H1 (cell line): ENCODE results near the gene SPINK4. TPM values are rescaled to one million over a fixed set of nuclear protein-coding genes. Genes with fewer than 3 reads are reported as not detected.

Experiments
- CTCF ChIA-PET: fragments of 300-600 bp; sonication (Branson Sonifier 250); formaldehyde crosslinking; loops from one replicate; lab custom pipeline; 2021; ENCODE audit not compliant: partially characterized antibody; lab: Charles Lee
- POLR2A ChIA-PET: fragments of 300-600 bp; sonication (Branson Sonifier 250); formaldehyde crosslinking; loops from one replicate; lab custom pipeline; 2021; ENCODE audit warnings: inconsistent platforms; ENCODE audit not compliant: partially characterized antibody; lab: Charles Lee
- DNase-seq, 2 experiments: peaks; one replicate each; pipeline versions ENCODE4 v3.0.0 to v3.0.0-alpha.2; 2010 to 2022; ENCODE audit warnings: low spot score in 2 of 2, low read depth in 1 of 2, mixed read lengths in 1 of 2
- FAIRE-seq: peaks from 2 replicates; lab custom pipeline; 2011; peaks lifted over from hg19 to GRCh38; lab: Jason Lieb, UNC
- H2AFZ ChIP-seq: 2 replicates; pipeline ENCODE4 v1.8.1; 2012; ENCODE audit warnings: low read length, inconsistent platforms
- H2AK5ac ChIP-seq: 2 replicates; pipeline ENCODE4 v1.6.1; 2013; ENCODE audit warnings: low read depth, low read length
- H2BK120ac ChIP-seq: replicated peaks from 2 replicates; pipeline ENCODE3; 2013; ENCODE audit warnings: low read depth, low read length, inconsistent platforms
- H2BK12ac ChIP-seq: 2 replicates; pipeline ENCODE4 v1.6.1; 2013; ENCODE audit warnings: low read depth, low read length
- H2BK15ac ChIP-seq: 2 replicates; pipeline ENCODE4 v1.6.1; 2013; ENCODE audit warnings: low read length
- H2BK20ac ChIP-seq: 2 replicates; pipeline ENCODE4 v1.6.1; 2013; ENCODE audit warnings: low read length
- H2BK5ac ChIP-seq: 2 replicates; pipeline ENCODE4 v1.6.1; 2013; ENCODE audit warnings: low read depth, low read length
- H3K14ac ChIP-seq: 2 replicates; pipeline ENCODE4 v1.6.1; 2013; ENCODE audit warnings: inconsistent platforms; ENCODE audit not compliant: insufficient read length
- H3K18ac ChIP-seq: 2 replicates; pipeline ENCODE4 v1.6.1; 2013; ENCODE audit warnings: low read length; ENCODE audit errors: extremely low read depth
- H3K23ac ChIP-seq: 2 replicates; pipeline ENCODE4 v1.6.1; 2013; ENCODE audit warnings: inconsistent platforms; ENCODE audit not compliant: insufficient read length
- H3K23me2 ChIP-seq: 2 replicates; pipeline ENCODE4 v1.6.1; 2013; ENCODE audit warnings: low read depth, low read length
- H3K27ac ChIP-seq: 2 replicates; pipeline ENCODE4 v1.6.1; 2011; ENCODE audit warnings: low read depth, low read length, inconsistent platforms
- H3K27me3 ChIP-seq, 4 experiments: replicated peaks in 1 of 4; 1 replicate in 1 of 4; 2 replicates in 3 of 4; pipeline versions ENCODE4 v1.6.1 to v1.8.1; 2011 to 2013; ENCODE audit warnings: low read length in 3 of 4, mild to moderate bottlenecking in 3 of 4, inconsistent platforms in 2 of 4, mixed read lengths in 2 of 4, moderate library complexity in 1 of 4; ENCODE audit not compliant: control insufficient read depth in 3 of 4, insufficient read depth in 3 of 4; ENCODE audit errors: extremely low read depth in 1 of 4
- H3K36me3 ChIP-seq, 4 experiments: 2 replicates each; pipeline versions ENCODE4 v1.6.1 to v1.8.1; 2011 to 2013; ENCODE audit warnings: mild to moderate bottlenecking in 4 of 4, low read length in 3 of 4, moderate library complexity in 2 of 4, control low read depth in 1 of 4, inconsistent platforms in 1 of 4; ENCODE audit not compliant: insufficient read depth in 4 of 4, control insufficient read depth in 2 of 4
- H3K4ac ChIP-seq: replicated peaks from 2 replicates; pipeline ENCODE3; 2013; ENCODE audit warnings: low read length, low read depth, mixed read lengths, inconsistent platforms; ENCODE audit not compliant: insufficient read length
- H3K4me1 ChIP-seq, 4 experiments: replicated peaks in 1 of 4; 1 replicate in 1 of 4; 2 replicates in 3 of 4; pipeline versions ENCODE4 v1.6.1 to v1.8.1; 2011 to 2013; ENCODE audit warnings: low read length in 3 of 4, inconsistent platforms in 2 of 4, mixed read lengths in 1 of 4; ENCODE audit not compliant: insufficient read depth in 4 of 4, control insufficient read depth in 3 of 4
- H3K4me2 ChIP-seq, 2 experiments: 2 replicates each; pipeline versions ENCODE4 v1.6.1 to v1.8.1; 2011 to 2013; ENCODE audit warnings: low read depth in 2 of 2, low read length in 2 of 2, control low read depth in 1 of 2, inconsistent platforms in 1 of 2, mild to moderate bottlenecking in 1 of 2; ENCODE audit not compliant: insufficient read depth in 1 of 2
- H3K4me3 ChIP-seq, 4 experiments: fragments of 200-600, 300-600 bp in 1 of 4; sonication (generic), shearing (Covaris generic), sonication (Bioruptor Twin) in 1 of 4; 2 replicates each; pipeline versions ENCODE4 v1.5.1 to v1.8.1; 2011 to 2016; ENCODE audit warnings: low read length in 4 of 4, low read depth in 3 of 4, control low read depth in 2 of 4, inconsistent platforms in 2 of 4, mild to moderate bottlenecking in 2 of 4, mixed read lengths in 1 of 4, moderate library complexity in 1 of 4; ENCODE audit not compliant: insufficient read depth in 2 of 4; ENCODE audit errors: extremely low read depth in 1 of 4
- H3K56ac ChIP-seq: replicated peaks from 2 replicates; pipeline ENCODE3; 2013; ENCODE audit warnings: low read depth, mild to moderate bottlenecking, mixed read lengths, low read length, inconsistent platforms; ENCODE audit not compliant: insufficient read length
- H3K79me1 ChIP-seq: 2 replicates; pipeline ENCODE4 v1.6.1; 2013; ENCODE audit warnings: low read depth, low read length, control low read depth
- H3K79me2 ChIP-seq, 2 experiments: 2 replicates each; pipeline versions ENCODE4 v1.6.1 to v1.8.1; 2012 to 2013; ENCODE audit warnings: low read length in 2 of 2, mild to moderate bottlenecking in 2 of 2, inconsistent platforms in 1 of 2; ENCODE audit not compliant: insufficient read depth in 2 of 2, control insufficient read depth in 1 of 2
- H3K9ac ChIP-seq, 4 experiments: replicated peaks in 1 of 4; 1 replicate in 1 of 4; 2 replicates in 3 of 4; pipeline versions ENCODE4 v1.6.1 to v1.8.1; 2011 to 2013; ENCODE audit warnings: low read depth in 3 of 4, low read length in 3 of 4, control low read depth in 2 of 4, mild to moderate bottlenecking in 2 of 4, moderate library complexity in 2 of 4, inconsistent platforms in 1 of 4; ENCODE audit errors: extremely low read depth in 1 of 4
- H3K9me3 ChIP-seq, 2 experiments: 2 replicates each; pipeline versions ENCODE4 v1.6.1 to v1.8.1; 2012 to 2013; ENCODE audit warnings: mild to moderate bottlenecking in 2 of 2, moderate library complexity in 2 of 2, control low read depth in 1 of 2, inconsistent platforms in 1 of 2, low read depth in 1 of 2, low read length in 1 of 2, mixed read lengths in 1 of 2; ENCODE audit not compliant: insufficient read depth in 2 of 2
- H4K20me1 ChIP-seq, 2 experiments: replicated peaks in 1 of 2; 2 replicates each; pipeline versions ENCODE3 to v1.8.1; 2011 to 2013; ENCODE audit warnings: inconsistent platforms in 2 of 2, low read length in 2 of 2, mild to moderate bottlenecking in 1 of 2; ENCODE audit not compliant: insufficient read depth in 2 of 2, control insufficient read depth in 1 of 2
- H4K5ac ChIP-seq: 2 replicates; pipeline ENCODE4 v1.6.1; 2013; ENCODE audit warnings: low read length, low read depth, mixed read lengths, inconsistent platforms; ENCODE audit not compliant: insufficient read length
- H4K8ac ChIP-seq: 2 replicates; pipeline ENCODE4 v1.8.0; 2013; ENCODE audit warnings: mild to moderate bottlenecking, moderate library complexity, low read length, inconsistent platforms; ENCODE audit not compliant: insufficient read depth; ENCODE audit errors: extremely low read depth
- H4K91ac ChIP-seq: replicated peaks from 2 replicates; pipeline ENCODE3; 2013; ENCODE audit warnings: low read length, mixed read lengths, inconsistent platforms; ENCODE audit not compliant: insufficient read length
- BRCA1 ChIP-seq: IDR thresholded peaks from 2 replicates; pipeline ENCODE4 v1.6.1; 2012; ENCODE audit warnings: low read depth, low read length, improper control_type of control experiment
- CBX5 ChIP-seq: fragments of 300-800, 300-1000 bp; sonication (generic); IDR thresholded peaks from 2 replicates; pipeline ENCODE4 v1.7.1; 2016; ENCODE audit warnings: antibody characterized with exemption, low read length, low read depth
- KDM5A ChIP-seq: fragments of 200-600 bp; IDR thresholded peaks from 2 replicates; pipeline ENCODE4 v1.7.1; 2012; ENCODE audit warnings: mild to moderate bottlenecking, low read length, inconsistent platforms, mixed read lengths
- PHF8 ChIP-seq: fragments of 200-600 bp; sonication (generic); conservative IDR thresholded peaks from 2 replicates; pipeline ENCODE4 v1.7.1; 2012; ENCODE audit warnings: low read depth, mild to moderate bottlenecking, inconsistent platforms, low read length, moderate library complexity
- POLR2AphosphoS5 ChIP-seq: IDR thresholded peaks from 2 replicates; pipeline ENCODE4 v1.6.1; 2011; ENCODE audit warnings: low read depth, low read length
- RBBP5 ChIP-seq: IDR thresholded peaks from 2 replicates; pipeline ENCODE4 v1.7.1; 2012; ENCODE audit warnings: low read depth, mild to moderate bottlenecking, inconsistent platforms, low read length, moderate library complexity, borderline replicate concordance
- SUZ12 ChIP-seq: fragments of 200-600 bp; sonication (generic); IDR thresholded peaks from 2 replicates; pipeline ENCODE4 v1.6.1; 2012; ENCODE audit warnings: mild to moderate bottlenecking, inconsistent platforms, low read length, moderate library complexity, mixed read lengths
- WGBS, 2 experiments: shearing (Covaris generic) in 1 of 2; methylation state at CpG; one replicate each; pipeline versions ENCODE4 v1.1.6 to v1.1.7; 2013 to 2015; ENCODE audit warnings: low lambda C conversion rate in 2 of 2, mixed read lengths in 2 of 2, inconsistent platforms in 1 of 2, low coverage in 1 of 2, missing lambda C conversion rate in 1 of 2; ENCODE audit not compliant: insufficient replicate concordance in 2 of 2, insufficient coverage in 1 of 2, insufficient read length in 1 of 2; ENCODE audit errors: extremely low coverage in 1 of 2, missing lambda C conversion rate in 1 of 2; 5-methylcytosine and 5-hydroxymethylcytosine counted together
- polyA plus RNA-seq, 7 experiments: library from polyadenylated mRNA; depleted of rRNA in 3 of 7; stranded (reverse) in 5 of 7; unstranded in 2 of 7; fragments of >200 nt in 5 of 7; fragments of 200-250 nt in 2 of 7; gene quantifications; 1 replicate in 5 of 7; 2 replicates in 1 of 7; 4 replicates in 1 of 7; pipeline versions ENCODE4 v1.2.1 to v1.2.3, GENCODE V29; 2011 to 2013; ENCODE audit warnings: missing spikeins in 2 of 7, mixed read lengths in 2 of 7
- total RNA-seq: library from RNA; stranded (reverse); fragmentation: NEBNext Ultra II Directional; extraction: Animal tissue kit (Norgen Biotek cat#: 25700); gene quantifications from 2 replicates; pipeline ENCODE4 v1.2.1, GENCODE V29; 2021
- TF ChIP-seq, protein P1 (sequence below): IDR thresholded peaks from 2 replicates; pipeline ENCODE4 v1.6.1; 2011; ENCODE audit warnings: low read depth, mild to moderate bottlenecking, low read length; ENCODE audit not compliant: insufficient read depth

SPINK4 gene
- total and polyA plus RNA-seq, 2 of the 8 experiments (the other 6 are each of a cell fraction or from before 2014, with no cell fraction given): not detected

- Histone ChIP-seq H2BK15ac (no peak overlapping the region), H3K4me1 (peaks cover 0 to 7% (median 2%) of the 10 kb centered on the region in 4 experiments; a peak in 3 of 7 replicates), H2BK12ac (no peak overlapping the region), H3K4me3 (no peak overlapping the region), H3K79me1 (peaks cover 3% of the 10 kb centered on the region), H4K91ac (no peak overlapping the region), H2AK5ac (no peak overlapping the region), H4K20me1 (no peaks in the 10 kb centered on the region), H4K5ac (no peak overlapping the region), H3K4me2 (no peak overlapping the region), H3K9me3 (no peaks in the 10 kb centered on the region), H2AFZ (no peak overlapping the region), H3K23ac (no peak overlapping the region), H3K9ac (no peak overlapping the region), H2BK5ac (no peak overlapping the region), H2BK20ac (no peak overlapping the region), H3K4ac (no peak overlapping the region), H3K27me3 (no peaks in the 10 kb centered on the region), H3K18ac (no peak overlapping the region), H3K14ac (no peak overlapping the region), H3K79me2 (peaks cover 0 to 51% of the 10 kb centered on the region in 2 experiments; a peak in 3 of 4 replicates), H3K56ac (no peak overlapping the region), H2BK120ac (no peak overlapping the region)
- FAIRE-seq (no peak), DNase-seq (no peak)
- ChIA-PET POLR2A (no interaction called here), CTCF (no interaction called here)
- WGBS, 2 experiments: 84% methylated on average over 2 of the region's 2 CpGs; no CpG with 5 or more reads in 1 of the 2 experiments
- no peak for TF ChIP-seq BRCA1
- no peak for TF ChIP-seq POLR2AphosphoS5
- no peak for TF ChIP-seq KDM5A
- TF ChIP-seq, protein P1, sequence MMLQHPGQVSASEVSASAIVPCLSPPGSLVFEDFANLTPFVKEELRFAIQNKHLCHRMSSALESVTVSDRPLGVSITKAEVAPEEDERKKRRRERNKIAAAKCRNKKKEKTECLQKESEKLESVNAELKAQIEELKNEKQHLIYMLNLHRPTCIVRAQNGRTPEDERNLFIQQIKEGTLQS: no peak
- no peak for TF ChIP-seq PHF8
- no peak for TF ChIP-seq CBX5
- no peak for TF ChIP-seq RBBP5
- TF ChIP-seq SUZ12: no peak
- TF ChIP-seq, all 59 proteins: peak for 0
- Histone ChIP-seq H3K36me3 (peaks cover 0 to 42% (median 31%) of the 10 kb centered on the region in 4 experiments; a peak in 6 of 8 replicates), H4K8ac (no peak overlapping the region), H3K23me2 (no peaks in the 10 kb centered on the region; the same call in 1 of the 2 replicates), H3K27ac (no peak overlapping the region)
Observed at GRCh38 chr9:33293782-33294181, 53.8 kb downstream of the SPINK4 start.
